Testis (tissue), 5 donors: ENCODE measurements around the gene ATF1. TPM values are rescaled to one million over a fixed set of nuclear protein-coding genes. Genes with fewer than 3 reads are reported as not detected.

Experiments used
- DNase-seq: peaks from one replicate; pipeline ENCODE4 v3.0.0-alpha.2; 2019
- H3K27ac ChIP-seq, 2 donors: fragments of 200-600 bp; sonication (generic); one replicate each; pipeline ENCODE4 v1.5.1; 2019
- H3K27me3 ChIP-seq: fragments of 200-600 bp; sonication (generic); one replicate; pipeline ENCODE4 v1.5.1; 2019
- H3K36me3 ChIP-seq: fragments of 200-600 bp; sonication (generic); one replicate; pipeline ENCODE4 v1.5.1; 2017; ENCODE audit warnings: low read depth; ENCODE audit errors: missing control alignments
- H3K4me1 ChIP-seq: fragments of 200-600 bp; sonication (generic); one replicate; pipeline ENCODE4 v1.5.1; 2019
- H3K4me3 ChIP-seq, 2 donors: fragments of 200-600 bp; sonication (generic); one replicate each; pipeline ENCODE4 v1.5.1; 2017 to 2019
- H3K9me3 ChIP-seq: fragments of 200-600 bp; sonication (generic); one replicate; pipeline ENCODE4 v1.5.1; 2017
- CTCF ChIP-seq, 3 experiments: fragments of 450-650 bp in 2 of 3; fragments of 200-600 bp in 1 of 3; sonication (generic) in 1 of 3; IDR thresholded peaks; one replicate each; pipeline ENCODE4 v1.5.1; 2016 to 2019; ENCODE audit warnings: antibody characterized with exemption in 3 of 3, mild to moderate bottlenecking in 2 of 3, moderate library complexity in 1 of 3
- POLR2A ChIP-seq: fragments of 450-650 bp; IDR thresholded peaks from one replicate; pipeline ENCODE4 v1.6.1; 2017; ENCODE audit warnings: antibody characterized with exemption, mild to moderate bottlenecking, moderate library complexity
- WGBS, 2 donors: methylation state at CpG; one replicate each; pipeline ENCODE4 v1.1.5; 2018; 5-methylcytosine and 5-hydroxymethylcytosine counted together
- intact Hi-C: fragments of 100-400 bp; cut with DNase I; formaldehyde crosslinking; loops from one replicate; pipeline ENCODE4 v1.15.1; 2023; ENCODE audit warnings: low total_unique reads
- long read RNA-seq, 2 donors: transcript quantifications; one replicate each; lab custom pipeline, GENCODE V29; 2026
- polyA plus RNA-seq: library from polyadenylated mRNA; stranded (reverse); fragments of 350-450 nt; fragmentation: Illumina TruSeq; extraction: RNeasy Lipid Tissue Mini Kit (QIAGEN cat#74804); gene quantifications from one replicate; pipeline ENCODE4 v1.2.3, GENCODE V29; 2014; ENCODE audit warnings: low read depth, low replicate concordance; ENCODE audit not compliant: insufficient read depth
- total RNA-seq, 2 donors: library from RNA; depleted of rRNA; stranded (reverse); fragments of >200 nt; gene quantifications; one replicate each; pipeline ENCODE4 v1.2.3, GENCODE V29; 2016

The ATF1 gene
- 10 to 100 TPM; 17.1 to 17.7 TPM for total RNA-seq
- polyA plus RNA-seq, result 18.2 TPM
- long read RNA-seq, donor 1, transcript ATF1-201 (7 exons, 2,181 nt), result major isoform, 6 of 6 reads
- long read RNA-seq, donor 1, partial matches to known transcripts, result 0 of 6 reads
- long read RNA-seq, donor 1, other reads (novel, unspliced or antisense), result 0 of 6 reads
- long read RNA-seq, donor 2, transcript ATF1-201 (7 exons, 2,181 nt), result major isoform, 6 of 11 reads
- long read RNA-seq, donor 2, partial matches to known transcripts, result 5 of 11 reads
- long read RNA-seq, donor 2, other reads (novel, unspliced or antisense), result 0 of 11 reads

- intact Hi-C loops, result no loop called here
- WGBS, 2 donors, result 0 to 1% methylated on average over 26 to 51 of the region's 51 CpGs
Observed at GRCh38 chr12:50763639-50764285, at the start of gene ATF1. TSS of gene ATF1 (plus strand) at chr12:50764101. CDS start at chr12:50780146, 16,045 bp downstream.

GRCh38 chr12:50715174-50715573, 48.7 kb upstream of the ATF1 start:
- Histone ChIP-seq H3K27me3 (no peaks in the 10 kb centered on the region), H3K27ac (no peak overlapping the region), H3K36me3 (no peaks in the 10 kb centered on the region), H3K4me3 (no peak overlapping the region), H3K9me3 (no peaks in the 10 kb centered on the region), H3K4me1 (no peaks in the 10 kb centered on the region)
- no peak for DNase-seq
- intact Hi-C loops, result no loop called here
- WGBS, 2 donors, result 59 to 67% methylated on average over 2 of the region's 2 CpGs
- TF ChIP-seq POLR2A (no peak), CTCF (IDR thresholded peaks at IDR 0.05) (no peak)

More at GRCh38 chr12:50763639-50764285, at the start of gene ATF1:
- H3K4me3 ChIP-seq, result peak within 1 kb of the TSS; percentile 97 to 99
- peak within 1 kb of the TSS; percentile 98 to 99 for H3K27ac ChIP-seq
- TF ChIP-seq POLR2A, result no peak
- no peak for TF ChIP-seq CTCF (IDR thresholded peaks at IDR 0.05)
- no peaks in the 10 kb centered on the region for H3K27me3 ChIP-seq
- H3K36me3 ChIP-seq, result no peaks in the 10 kb centered on the region
- H3K4me1 ChIP-seq, result peaks cover 17% of the 10 kb centered on the region
- peak; percentile 91 for DNase-seq
- H3K9me3 ChIP-seq, result no peaks in the 10 kb centered on the region

DNA sequence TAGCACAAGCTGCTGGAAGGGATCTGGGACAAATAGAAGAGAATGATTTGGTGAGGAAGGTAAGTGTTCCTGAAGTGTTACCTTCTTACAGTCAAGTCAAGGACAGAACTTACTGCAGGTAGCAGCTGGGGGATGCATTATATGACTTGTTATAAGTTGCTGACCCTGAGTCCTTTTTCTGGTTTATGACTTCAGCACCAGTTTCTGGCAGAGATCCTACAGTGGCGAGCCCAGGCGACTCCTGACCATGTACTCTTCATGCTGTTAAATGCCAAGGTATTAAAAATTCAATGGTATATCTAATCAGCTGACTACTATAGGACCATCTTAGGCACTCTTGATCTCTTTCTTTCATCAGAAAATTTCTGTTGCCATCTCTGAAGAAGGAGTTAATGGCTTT, 45.1 kb upstream of the ATF1 start:
- H3K4me1 ChIP-seq, result no peaks in the 10 kb centered on the region
- DNase-seq, result no peak
- H3K36me3 ChIP-seq, result no peaks in the 10 kb centered on the region
- TF ChIP-seq POLR2A (no peak), CTCF (IDR thresholded peaks at IDR 0.05) (no peak)
- WGBS, 2 donors, result 78 to 95% methylated on average over 2 of the region's 2 CpGs
- H3K27me3 ChIP-seq, result no peaks in the 10 kb centered on the region
- no peak overlapping the region for H3K27ac ChIP-seq
- intact Hi-C loops, result no loop called here
- H3K9me3 ChIP-seq, result no peaks in the 10 kb centered on the region
- no peak overlapping the region for H3K4me3 ChIP-seq

DNA sequence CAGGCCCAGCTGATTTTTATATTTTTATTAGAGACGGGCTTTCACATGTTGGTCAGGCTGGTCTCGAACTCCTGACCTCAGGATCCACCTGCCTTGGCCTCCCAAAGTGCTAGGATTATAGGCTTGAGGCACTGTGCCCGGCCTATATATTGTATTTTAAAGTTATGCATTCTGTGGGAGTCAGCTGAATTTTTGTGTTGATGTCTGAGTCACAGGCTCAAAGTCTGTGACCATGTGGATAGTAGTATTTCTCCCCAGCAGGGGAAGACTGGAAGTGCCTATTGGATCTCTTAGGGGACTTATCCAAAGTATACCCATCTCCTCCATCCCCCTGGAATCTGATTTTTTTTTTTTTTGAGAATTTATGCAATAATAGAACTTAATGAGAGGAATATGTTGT, 43.8 kb upstream of the ATF1 start:
- no peak overlapping the region for H3K4me3 ChIP-seq
- H3K4me1 ChIP-seq, result peaks cover 4% of the 10 kb centered on the region
- no peak overlapping the region for H3K27ac ChIP-seq
- no peaks in the 10 kb centered on the region for H3K27me3 ChIP-seq
- no peak for DNase-seq
- no peaks in the 10 kb centered on the region for H3K9me3 ChIP-seq
- TF ChIP-seq POLR2A (no peak), CTCF (IDR thresholded peaks at IDR 0.05) (no peak)
- intact Hi-C loops, result no loop called here
- no peaks in the 10 kb centered on the region for H3K36me3 ChIP-seq
- WGBS, 2 donors, result 83 to 94% methylated on average over 3 of the region's 3 CpGs
